ENCODE measurements around the gene KIF21A.

KIF21A gene

DNA sequence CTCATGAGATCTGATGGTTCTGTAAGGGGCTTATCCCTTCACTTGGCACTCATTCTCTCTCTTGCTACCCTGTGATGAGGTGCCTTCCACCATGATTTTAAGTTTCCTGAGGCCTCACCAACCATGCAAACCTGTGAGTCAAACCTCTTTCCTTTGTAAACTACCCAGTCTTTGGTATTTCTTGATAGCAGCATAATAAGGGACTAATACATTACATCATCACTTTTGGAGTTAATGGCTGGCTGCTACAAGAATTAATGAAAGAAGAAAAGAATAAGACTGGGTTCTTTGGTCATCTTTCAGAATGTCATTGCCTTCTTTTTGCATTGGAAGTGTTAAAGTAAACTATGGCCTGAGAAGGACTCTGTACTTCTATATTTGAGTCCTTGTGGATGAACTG, 5.1 kb upstream of the KIF21A start:
- no peak for DNase-seq (ENCODE audit: low read depth)
- TF ChIP-seq CTCF (IDR thresholded peaks at IDR 0.05; ENCODE audit: low read depth, low read length, missing control alignments): no peak
- no peak overlapping the region for H3K4me3 ChIP-seq (ENCODE audit: low read depth, low read length)

DNA sequence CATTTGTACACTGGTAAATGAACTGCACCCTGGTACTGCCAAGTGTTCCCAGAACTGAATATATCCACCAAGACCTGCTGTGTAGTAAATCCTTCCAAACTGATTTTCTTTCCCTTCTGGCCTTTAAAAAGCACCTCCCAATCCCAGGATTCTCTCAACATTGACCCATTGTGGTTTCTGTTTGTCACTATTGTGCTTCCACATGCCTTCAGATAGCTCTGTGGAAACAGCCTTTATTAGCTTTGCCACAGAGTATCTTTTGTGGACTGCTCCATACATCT, 949 bp upstream of the KIF21A start:
- DNase-seq (ENCODE audit: low read depth): no peak
- peak overlapping the region; percentile 78; the same call in 1 of the 2 replicates for H3K4me3 ChIP-seq (ENCODE audit: low read depth, low read length)

DNA sequence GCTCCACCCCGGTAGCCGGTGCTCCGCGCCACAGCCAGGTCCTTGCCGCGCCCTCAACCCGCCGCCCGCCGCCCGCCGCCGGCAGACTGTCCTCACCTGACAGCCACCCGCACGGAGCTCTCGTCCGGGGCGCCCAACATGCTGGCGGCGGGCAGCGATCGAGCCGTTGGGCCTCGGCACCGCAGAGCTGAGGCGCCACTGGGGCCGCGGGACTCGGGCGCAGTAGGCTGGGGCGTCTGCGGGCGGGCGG, 164 bp downstream of the KIF21A start:
- DNase-seq (ENCODE audit: low read depth): no peak
- no peak for TF ChIP-seq CTCF (IDR thresholded peaks at IDR 0.05; ENCODE audit: low read depth, low read length, missing control alignments)
- peak overlapping the region; percentile 78 for H3K4me3 ChIP-seq (ENCODE audit: low read depth, low read length)

More for the DNA sequence above, 949 bp upstream of the KIF21A start:
- no peak for TF ChIP-seq CTCF (IDR thresholded peaks at IDR 0.05; ENCODE audit: low read depth, low read length, missing control alignments)

DNA sequence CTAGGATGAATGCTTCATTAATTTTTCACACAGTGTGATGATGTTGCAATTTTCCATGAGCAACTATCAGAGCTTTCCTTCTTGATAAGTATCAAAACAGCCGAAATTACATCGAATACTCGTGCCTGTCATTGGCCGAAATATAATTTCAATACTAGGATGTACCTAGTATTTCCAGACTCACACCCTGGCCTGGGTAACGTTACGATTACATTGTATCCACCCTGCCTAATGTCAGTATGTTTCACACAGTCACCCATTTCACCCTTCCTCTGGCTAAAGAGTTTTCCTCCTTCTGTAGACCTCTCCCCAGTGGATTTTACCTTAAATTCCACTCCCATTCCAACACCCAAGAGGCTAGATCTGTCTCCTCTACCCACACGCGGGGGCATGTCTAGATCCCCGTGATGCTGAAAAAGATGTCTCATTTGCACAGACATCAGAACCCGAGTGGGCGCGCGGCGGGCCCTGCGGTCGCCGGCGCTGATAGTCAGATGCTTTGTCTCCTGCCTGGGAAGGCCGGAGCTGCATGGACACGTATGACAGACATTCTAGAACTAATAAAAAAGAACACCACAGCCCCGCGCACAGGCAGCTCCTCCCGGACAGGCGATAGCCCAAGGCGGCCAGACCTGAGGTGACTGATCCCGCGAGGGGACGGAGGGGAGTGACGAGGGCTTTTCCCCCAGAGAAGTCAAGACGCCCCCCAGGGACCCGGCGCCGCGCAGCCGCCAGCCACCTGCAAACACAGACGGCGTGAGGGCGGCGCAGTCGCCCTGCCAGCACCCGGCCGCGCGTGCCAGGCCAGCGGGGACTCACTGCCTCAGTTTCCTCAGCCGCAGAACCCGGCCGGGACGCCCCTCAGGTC, 723 bp downstream of the KIF21A start:
- H3K4me3 ChIP-seq (ENCODE audit: low read depth, low read length): peak overlapping the region; percentile 78
- no peak for TF ChIP-seq CTCF (IDR thresholded peaks at IDR 0.05; ENCODE audit: low read depth, low read length, missing control alignments)
- no peak for DNase-seq (ENCODE audit: low read depth)

GRCh38 chr12:39441189-39441962, 1.5 kb downstream of the KIF21A start:
- H3K4me3 ChIP-seq (ENCODE audit: low read depth, low read length): peak overlapping the region; percentile 78
- no peak for DNase-seq (ENCODE audit: low read depth)
- TF ChIP-seq CTCF (IDR thresholded peaks at IDR 0.05; ENCODE audit: low read depth, low read length, missing control alignments): no peak

DNA sequence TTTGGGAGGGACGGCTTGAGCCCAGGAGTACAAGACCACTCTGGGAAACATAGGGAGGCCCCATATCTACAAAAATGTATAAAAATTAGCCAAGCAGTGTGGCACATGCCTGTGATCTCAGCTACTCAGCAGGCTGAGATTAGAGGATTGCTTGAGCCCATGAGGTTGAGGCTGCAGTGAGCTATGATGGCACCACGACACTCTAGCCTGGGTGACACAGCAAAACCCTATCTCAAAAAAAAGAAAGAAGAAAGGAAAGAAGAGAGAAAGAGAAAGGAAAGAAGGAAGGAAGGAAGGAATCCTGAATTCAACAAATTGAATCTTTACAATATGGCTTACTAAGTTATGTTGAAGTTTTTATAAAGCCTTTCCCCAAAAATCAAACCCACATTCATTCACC, 2.1 kb downstream of the KIF21A start:
- no peak overlapping the region for H3K4me3 ChIP-seq (ENCODE audit: low read depth, low read length)
- DNase-seq (ENCODE audit: low read depth): no peak
- TF ChIP-seq CTCF (IDR thresholded peaks at IDR 0.05; ENCODE audit: low read depth, low read length, missing control alignments): no peak

DNA sequence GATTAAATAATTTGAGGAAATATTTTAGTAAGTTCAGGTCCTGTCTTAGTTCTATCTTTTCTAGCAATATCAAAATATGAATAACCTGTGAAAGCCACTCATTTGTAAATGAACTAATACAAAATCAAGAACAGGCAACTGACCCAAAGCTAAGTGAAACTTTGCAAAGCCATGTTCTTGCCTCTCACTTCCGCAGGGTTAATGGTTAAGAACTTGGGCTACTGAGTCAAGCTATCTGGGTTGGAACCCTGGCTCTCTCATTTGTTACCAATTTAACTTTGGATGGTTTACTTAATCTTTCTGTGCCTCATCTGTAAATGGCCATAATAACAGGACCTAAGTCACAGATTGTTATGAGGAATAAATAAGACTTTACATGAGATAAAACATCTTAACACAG, 2.8 kb downstream of the KIF21A start:
- no peak overlapping the region for H3K4me3 ChIP-seq (ENCODE audit: low read depth, low read length)
- TF ChIP-seq CTCF (IDR thresholded peaks at IDR 0.05; ENCODE audit: low read depth, low read length, missing control alignments): no peak
- no peak for DNase-seq (ENCODE audit: low read depth)
